HepG2 (cell line): ENCODE measurements around the gene IL17C. TPM values are rescaled to one million over a fixed set of nuclear protein-coding genes. Genes with fewer than 3 reads are reported as not detected.

Source experiments
- AKAP8 ChIP-seq: sonication (generic); formaldehyde crosslinking; IDR thresholded peaks from 2 replicates; pipeline ENCODE4 v1.5.1; 2020; ENCODE audit warnings: mild to moderate bottlenecking, missing genetic modification reagents
- CBX5 ChIP-seq: sonication (generic); formaldehyde crosslinking; IDR thresholded peaks from 2 replicates; pipeline ENCODE4 v1.4.0; 2020; ENCODE audit warnings: missing genetic modification reagents, borderline replicate concordance
- CEBPB ChIP-seq: IDR thresholded peaks from 2 replicates; pipeline ENCODE4 v1.6.1; 2011; ENCODE audit warnings: low read depth, low read length, improper control_type of control experiment, borderline replicate concordance
- CEBPG ChIP-seq: IDR thresholded peaks from 2 replicates; pipeline ENCODE4 v1.6.1; 2016
- HOXA3 ChIP-seq: sonication (generic); formaldehyde crosslinking; IDR thresholded peaks from 2 replicates; pipeline ENCODE4 v1.5.0; 2020; ENCODE audit warnings: missing genetic modification reagents
- HOXA7 ChIP-seq: sonication (generic); formaldehyde crosslinking; IDR thresholded peaks from 2 replicates; pipeline ENCODE4 v1.8.1; 2022; ENCODE audit warnings: mild to moderate bottlenecking, missing genetic modification reagents, moderate library complexity
- MTA1 ChIP-seq: sonication (generic); formaldehyde crosslinking; IDR thresholded peaks from 2 replicates; pipeline ENCODE4 v1.4.0; 2020; ENCODE audit warnings: missing genetic modification reagents, mild to moderate bottlenecking, borderline replicate concordance
- NR2F2 ChIP-seq: IDR thresholded peaks from 2 replicates; pipeline ENCODE4 v1.6.1; 2012; ENCODE audit warnings: low read depth, inconsistent platforms, borderline replicate concordance
- PHF20 ChIP-seq: sonication (generic); formaldehyde crosslinking; IDR thresholded peaks from 2 replicates; pipeline ENCODE4 v1.5.0; 2020; ENCODE audit warnings: mild to moderate bottlenecking, missing genetic modification reagents
- RARA ChIP-seq: IDR thresholded peaks from 2 replicates; pipeline ENCODE4 v1.6.1; 2016; ENCODE audit warnings: missing genetic modification reagents, missing compliant biosample characterization
- ZNF644 ChIP-seq: IDR thresholded peaks from 2 replicates; pipeline ENCODE4 v1.6.1; 2016; ENCODE audit warnings: low read depth
- ZNF883 ChIP-seq: sonication (generic); formaldehyde crosslinking; IDR thresholded peaks from 2 replicates; pipeline ENCODE4 v1.5.1; 2020; ENCODE audit warnings: mild to moderate bottlenecking, missing genetic modification reagents; ENCODE audit errors: not compliant biosample characterization
- polyA plus RNA-seq, 8 experiments: library from polyadenylated mRNA; depleted of rRNA in 3 of 8; stranded (reverse) in 7 of 8; unstranded in 1 of 8; fragments of >200 nt; fragmentation: Illumina TruSeq in 4 of 8; extraction: Trizol in 4 of 8; gene quantifications; 2 replicates each; pipeline versions ENCODE4 v1.2.1 to v1.2.3, GENCODE V29; 2011 to 2016; ENCODE audit warnings: low read depth in 4 of 8, missing spikeins in 1 of 8, mixed read lengths in 1 of 8; ENCODE audit not compliant: insufficient read depth in 1 of 8
- total RNA-seq, 5 experiments: library from RNA; depleted of rRNA; stranded (reverse); fragments of >200 nt; fragmentation: Illumina TruSeq; extraction: Trizol; gene quantifications; 2 replicates each; pipeline ENCODE4 v1.2.3, GENCODE V29; 2016; ENCODE audit warnings: low read depth in 1 of 5
- TF ChIP-seq, protein P1 (sequence below): sonication (generic); formaldehyde crosslinking; IDR thresholded peaks from 2 replicates; pipeline ENCODE4 v1.9.0; 2022; ENCODE audit warnings: missing genetic modification reagents, mild to moderate bottlenecking, borderline replicate concordance
- TF ChIP-seq, protein P2 (sequence below): sonication (generic); formaldehyde crosslinking; IDR thresholded peaks from 2 replicates; pipeline ENCODE4 v1.5.1; 2020; ENCODE audit warnings: mild to moderate bottlenecking, missing genetic modification reagents, moderate library complexity
- TF ChIP-seq, protein P3 (sequence below): sonication (generic); formaldehyde crosslinking; IDR thresholded peaks from 2 replicates; pipeline ENCODE4 v1.4.0; 2020; ENCODE audit warnings: missing genetic modification reagents, borderline replicate concordance
- TF ChIP-seq, protein P4 (sequence below), 2 experiments: sonication (generic) in 1 of 2; formaldehyde crosslinking in 1 of 2; IDR thresholded peaks; 2 replicates each; pipeline versions ENCODE4 v1.4.0 to v1.6.1; 2016 to 2020; ENCODE audit warnings: borderline replicate concordance in 1 of 2, low read depth in 1 of 2, mild to moderate bottlenecking in 1 of 2, missing genetic modification reagents in 1 of 2
- TF ChIP-seq, protein P5 (sequence below): fragments of 450-650 bp; IDR thresholded peaks from 2 replicates; pipeline ENCODE4 v1.6.1; 2017

Gene IL17C
- total and polyA plus RNA-seq, 2 of the 13 experiments (the other 11 are each of a cell fraction or from before 2014, with no cell fraction given): not detected

DNA sequence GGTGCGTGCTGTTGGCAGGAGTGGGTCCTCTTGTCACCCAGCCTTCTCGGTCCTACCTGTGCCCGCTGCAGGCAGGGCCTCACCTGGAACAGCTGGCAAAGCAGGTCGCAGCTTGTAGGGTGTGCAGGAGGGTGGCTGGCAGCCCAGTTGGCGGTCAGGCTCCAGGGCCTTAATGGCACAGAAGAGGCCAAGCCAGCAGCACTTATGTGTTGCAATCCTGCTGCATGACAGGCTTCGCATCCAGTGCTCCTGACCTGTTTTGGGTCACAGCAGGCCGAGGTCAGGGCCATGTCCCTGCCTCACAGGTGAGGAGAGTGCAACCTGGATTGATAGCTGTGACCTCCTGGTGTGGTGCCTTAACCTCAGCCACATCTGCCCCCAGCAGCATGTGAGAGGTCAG is 36.3 kb upstream of the IL17C start (continued):
- TF ChIP-seq, protein P1, sequence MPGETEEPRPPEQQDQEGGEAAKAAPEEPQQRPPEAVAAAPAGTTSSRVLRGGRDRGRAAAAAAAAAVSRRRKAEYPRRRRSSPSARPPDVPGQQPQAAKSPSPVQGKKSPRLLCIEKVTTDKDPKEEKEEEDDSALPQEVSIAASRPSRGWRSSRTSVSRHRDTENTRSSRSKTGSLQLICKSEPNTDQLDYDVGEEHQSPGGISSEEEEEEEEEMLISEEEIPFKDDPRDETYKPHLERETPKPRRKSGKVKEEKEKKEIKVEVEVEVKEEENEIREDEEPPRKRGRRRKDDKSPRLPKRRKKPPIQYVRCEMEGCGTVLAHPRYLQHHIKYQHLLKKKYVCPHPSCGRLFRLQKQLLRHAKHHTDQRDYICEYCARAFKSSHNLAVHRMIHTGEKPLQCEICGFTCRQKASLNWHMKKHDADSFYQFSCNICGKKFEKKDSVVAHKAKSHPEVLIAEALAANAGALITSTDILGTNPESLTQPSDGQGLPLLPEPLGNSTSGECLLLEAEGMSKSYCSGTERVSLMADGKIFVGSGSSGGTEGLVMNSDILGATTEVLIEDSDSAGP: 0 out of 2 replicates have a peak, but pooled peaks have one; percentile 26
- peak; percentile 87 for TF ChIP-seq NR2F2
- peak; percentile 21; the same call in 1 of the 2 replicates for TF ChIP-seq HOXA3 (CRISPR knock-in tag)
- TF ChIP-seq, protein P2, sequence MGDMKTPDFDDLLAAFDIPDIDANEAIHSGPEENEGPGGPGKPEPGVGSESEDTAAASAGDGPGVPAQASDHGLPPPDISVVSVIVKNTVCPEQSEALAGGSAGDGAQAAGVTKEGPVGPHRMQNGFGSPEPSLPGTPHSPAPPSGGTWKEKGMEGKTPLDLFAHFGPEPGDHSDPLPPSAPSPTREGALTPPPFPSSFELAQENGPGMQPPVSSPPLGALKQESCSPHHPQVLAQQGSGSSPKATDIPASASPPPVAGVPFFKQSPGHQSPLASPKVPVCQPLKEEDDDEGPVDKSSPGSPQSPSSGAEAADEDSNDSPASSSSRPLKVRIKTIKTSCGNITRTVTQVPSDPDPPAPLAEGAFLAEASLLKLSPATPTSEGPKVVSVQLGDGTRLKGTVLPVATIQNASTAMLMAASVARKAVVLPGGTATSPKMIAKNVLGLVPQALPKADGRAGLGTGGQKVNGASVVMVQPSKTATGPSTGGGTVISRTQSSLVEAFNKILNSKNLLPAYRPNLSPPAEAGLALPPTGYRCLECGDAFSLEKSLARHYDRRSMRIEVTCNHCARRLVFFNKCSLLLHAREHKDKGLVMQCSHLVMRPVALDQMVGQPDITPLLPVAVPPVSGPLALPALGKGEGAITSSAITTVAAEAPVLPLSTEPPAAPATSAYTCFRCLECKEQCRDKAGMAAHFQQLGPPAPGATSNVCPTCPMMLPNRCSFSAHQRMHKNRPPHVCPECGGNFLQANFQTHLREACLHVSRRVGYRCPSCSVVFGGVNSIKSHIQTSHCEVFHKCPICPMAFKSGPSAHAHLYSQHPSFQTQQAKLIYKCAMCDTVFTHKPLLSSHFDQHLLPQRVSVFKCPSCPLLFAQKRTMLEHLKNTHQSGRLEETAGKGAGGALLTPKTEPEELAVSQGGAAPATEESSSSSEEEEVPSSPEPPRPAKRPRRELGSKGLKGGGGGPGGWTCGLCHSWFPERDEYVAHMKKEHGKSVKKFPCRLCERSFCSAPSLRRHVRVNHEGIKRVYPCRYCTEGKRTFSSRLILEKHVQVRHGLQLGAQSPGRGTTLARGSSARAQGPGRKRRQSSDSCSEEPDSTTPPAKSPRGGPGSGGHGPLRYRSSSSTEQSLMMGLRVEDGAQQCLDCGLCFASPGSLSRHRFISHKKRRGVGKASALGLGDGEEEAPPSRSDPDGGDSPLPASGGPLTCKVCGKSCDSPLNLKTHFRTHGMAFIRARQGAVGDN (CRISPR knock-in tag): peak; percentile 33; the same call in 1 of the 2 replicates
- TF ChIP-seq PHF20 (CRISPR knock-in tag): no peak
- TF ChIP-seq ZNF644 (CRISPR knock-in tag): no peak
- no peak for TF ChIP-seq AKAP8
- TF ChIP-seq, protein P3, sequence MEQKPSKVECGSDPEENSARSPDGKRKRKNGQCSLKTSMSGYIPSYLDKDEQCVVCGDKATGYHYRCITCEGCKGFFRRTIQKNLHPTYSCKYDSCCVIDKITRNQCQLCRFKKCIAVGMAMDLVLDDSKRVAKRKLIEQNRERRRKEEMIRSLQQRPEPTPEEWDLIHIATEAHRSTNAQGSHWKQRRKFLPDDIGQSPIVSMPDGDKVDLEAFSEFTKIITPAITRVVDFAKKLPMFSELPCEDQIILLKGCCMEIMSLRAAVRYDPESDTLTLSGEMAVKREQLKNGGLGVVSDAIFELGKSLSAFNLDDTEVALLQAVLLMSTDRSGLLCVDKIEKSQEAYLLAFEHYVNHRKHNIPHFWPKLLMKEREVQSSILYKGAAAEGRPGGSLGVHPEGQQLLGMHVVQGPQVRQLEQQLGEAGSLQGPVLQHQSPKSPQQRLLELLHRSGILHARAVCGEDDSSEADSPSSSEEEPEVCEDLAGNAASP (CRISPR knock-in tag): peak; percentile 65; the same call in 1 of the 2 replicates
- peak; percentile 50; the same call in 1 of the 2 replicates for TF ChIP-seq CEBPB
- TF ChIP-seq, protein P4, sequence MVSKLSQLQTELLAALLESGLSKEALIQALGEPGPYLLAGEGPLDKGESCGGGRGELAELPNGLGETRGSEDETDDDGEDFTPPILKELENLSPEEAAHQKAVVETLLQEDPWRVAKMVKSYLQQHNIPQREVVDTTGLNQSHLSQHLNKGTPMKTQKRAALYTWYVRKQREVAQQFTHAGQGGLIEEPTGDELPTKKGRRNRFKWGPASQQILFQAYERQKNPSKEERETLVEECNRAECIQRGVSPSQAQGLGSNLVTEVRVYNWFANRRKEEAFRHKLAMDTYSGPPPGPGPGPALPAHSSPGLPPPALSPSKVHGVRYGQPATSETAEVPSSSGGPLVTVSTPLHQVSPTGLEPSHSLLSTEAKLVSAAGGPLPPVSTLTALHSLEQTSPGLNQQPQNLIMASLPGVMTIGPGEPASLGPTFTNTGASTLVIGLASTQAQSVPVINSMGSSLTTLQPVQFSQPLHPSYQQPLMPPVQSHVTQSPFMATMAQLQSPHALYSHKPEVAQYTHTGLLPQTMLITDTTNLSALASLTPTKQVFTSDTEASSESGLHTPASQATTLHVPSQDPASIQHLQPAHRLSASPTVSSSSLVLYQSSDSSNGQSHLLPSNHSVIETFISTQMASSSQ (IDR thresholded peaks at IDR 0.05; ENCODE audit: low read depth): no peak
- TF ChIP-seq, protein P4 (CRISPR knock-in tag; IDR thresholded peaks at IDR 0.05; ENCODE audit: borderline replicate concordance): no peak
- TF ChIP-seq CBX5 (CRISPR knock-in tag): no peak
- TF ChIP-seq ZNF883 (CRISPR knock-in tag): no peak
- peak; percentile 25; the same call in 1 of the 2 replicates for TF ChIP-seq MTA1 (CRISPR knock-in tag)
- TF ChIP-seq, protein P5, sequence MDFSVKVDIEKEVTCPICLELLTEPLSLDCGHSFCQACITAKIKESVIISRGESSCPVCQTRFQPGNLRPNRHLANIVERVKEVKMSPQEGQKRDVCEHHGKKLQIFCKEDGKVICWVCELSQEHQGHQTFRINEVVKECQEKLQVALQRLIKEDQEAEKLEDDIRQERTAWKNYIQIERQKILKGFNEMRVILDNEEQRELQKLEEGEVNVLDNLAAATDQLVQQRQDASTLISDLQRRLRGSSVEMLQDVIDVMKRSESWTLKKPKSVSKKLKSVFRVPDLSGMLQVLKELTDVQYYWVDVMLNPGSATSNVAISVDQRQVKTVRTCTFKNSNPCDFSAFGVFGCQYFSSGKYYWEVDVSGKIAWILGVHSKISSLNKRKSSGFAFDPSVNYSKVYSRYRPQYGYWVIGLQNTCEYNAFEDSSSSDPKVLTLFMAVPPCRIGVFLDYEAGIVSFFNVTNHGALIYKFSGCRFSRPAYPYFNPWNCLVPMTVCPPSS: no peak
- TF ChIP-seq RARA (CRISPR knock-in tag): 0 out of 2 replicates have a peak, but pooled peaks have one; percentile 11
- TF ChIP-seq HOXA7 (CRISPR knock-in tag): no peak
- peak; percentile 42; the same call in 1 of the 2 replicates for TF ChIP-seq CEBPG
